MM.1S (cell line): Measurements from ENCODE around the gene RNF26.

ENCODE experiments used
- DNase-seq: peaks from one replicate; pipeline ENCODE4 v3.0.0-alpha.2; 2015
- H2AFZ ChIP-seq: fragments of 300-600 bp; sonication (generic); 2 replicates; pipeline ENCODE4 v1.6.0; 2016; ENCODE audit warnings: antibody characterized with exemption, low read length
- H3F3A ChIP-seq: fragments of 300-600 bp; sonication (generic); 2 replicates; pipeline ENCODE4 v1.6.1; 2016; ENCODE audit warnings: mild to moderate bottlenecking, antibody characterized with exemption, low read length, moderate library complexity, mixed read lengths; ENCODE audit not compliant: insufficient read depth
- H3K27ac ChIP-seq: fragments of 300-600 bp; sonication (generic); 2 replicates; pipeline ENCODE4 v1.5.1; 2016; ENCODE audit warnings: mild to moderate bottlenecking, low read length
- H3K27me3 ChIP-seq: fragments of 300-600 bp; sonication (generic); replicated peaks from 2 replicates; pipeline ENCODE4 v1.6.0; 2016; ENCODE audit warnings: low read length; ENCODE audit not compliant: insufficient read depth
- H3K36me3 ChIP-seq: fragments of 300-600 bp; sonication (generic); replicated peaks from 2 replicates; pipeline ENCODE4 v1.6.1; 2016; ENCODE audit warnings: mild to moderate bottlenecking, low read length, mixed read lengths; ENCODE audit not compliant: insufficient read depth
- H3K4me1 ChIP-seq: fragments of 300-600 bp; sonication (generic); 2 replicates; pipeline ENCODE4 v1.6.1; 2016; ENCODE audit warnings: low read length, mixed read lengths
- H3K4me2 ChIP-seq: fragments of 300-600 bp; sonication (generic); 2 replicates; pipeline ENCODE4 v1.6.0; 2016; ENCODE audit warnings: low read depth, low read length
- H3K4me3 ChIP-seq: fragments of 300-600 bp; sonication (generic); 2 replicates; pipeline ENCODE4 v1.5.1; 2016; ENCODE audit warnings: low read length, mixed read lengths
- H3K79me2 ChIP-seq: fragments of 300-600 bp; sonication (generic); 2 replicates; pipeline ENCODE4 v1.6.1; 2016; ENCODE audit warnings: mixed run types, low read length, mixed read lengths
- H3K9ac ChIP-seq: fragments of 300-600 bp; sonication (generic); 2 replicates; pipeline ENCODE4 v1.6.1; 2016; ENCODE audit warnings: low read length, mixed read lengths
- H3K9me2 ChIP-seq: fragments of 300-600 bp; sonication (generic); replicated peaks from 2 replicates; pipeline ENCODE4 v1.6.1; 2016; ENCODE audit warnings: mild to moderate bottlenecking, low read length, mixed read lengths; ENCODE audit not compliant: insufficient read depth
- H3K9me3 ChIP-seq: fragments of 300-600 bp; sonication (generic); replicated peaks from 2 replicates; pipeline ENCODE4 v1.6.1; 2016; ENCODE audit warnings: mild to moderate bottlenecking, low read length, mixed read lengths; ENCODE audit not compliant: insufficient read depth
- H4K20me1 ChIP-seq: fragments of 300-600 bp; sonication (generic); 2 replicates; pipeline ENCODE4 v1.6.1; 2016; ENCODE audit warnings: mild to moderate bottlenecking, low read length, moderate library complexity, mixed read lengths; ENCODE audit not compliant: insufficient read depth
- EZH2 ChIP-seq: fragments of 300-600 bp; sonication (generic); optimal IDR thresholded peaks from 2 replicates; pipeline ENCODE3; 2017; ENCODE audit warnings: low read depth, mild to moderate bottlenecking, antibody characterized with exemption, low read length, mixed read lengths
- EZH2phosphoT487 ChIP-seq: fragments of 300-600 bp; sonication (generic); IDR thresholded peaks from 2 replicates; pipeline ENCODE4 v1.6.1; 2018; ENCODE audit warnings: antibody characterized with exemption, low read length
- TF ChIP-seq, protein P1 (sequence below): fragments of 300-600 bp; sonication (generic); IDR thresholded peaks from 2 replicates; pipeline ENCODE4 v1.5.1; 2016; ENCODE audit warnings: antibody characterized with exemption, low read length, mixed read lengths

RNF26 gene

DNA sequence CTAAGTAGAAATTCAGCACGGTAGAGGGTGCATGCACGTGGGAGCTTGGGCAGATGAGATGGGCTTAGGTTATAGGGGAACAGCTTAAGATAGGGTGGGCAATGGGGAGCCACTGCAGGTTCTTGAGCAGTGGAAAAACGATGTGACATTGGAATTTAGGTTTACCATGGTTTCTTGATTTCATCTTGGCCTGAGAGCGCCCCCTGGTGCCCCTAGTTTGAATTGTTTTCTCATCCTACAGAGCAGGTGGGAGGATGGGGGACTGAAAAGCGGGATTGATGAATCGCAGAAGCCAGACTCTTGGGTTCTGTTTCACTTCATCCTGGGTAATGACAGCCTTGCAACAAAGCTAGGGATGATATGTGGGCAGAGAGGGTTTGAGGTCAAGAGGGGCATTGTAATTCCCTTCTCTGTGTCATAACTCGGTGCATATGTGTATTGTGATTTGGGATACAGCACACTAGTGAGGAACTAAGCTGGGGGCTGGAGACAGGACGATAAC, 10.7 kb upstream of the RNF26 start:
- H3K4me1 ChIP-seq: peaks cover 7% of the 10 kb centered on the region; the same call in 1 of the 2 replicates
- H3K79me2 ChIP-seq: no peaks in the 10 kb centered on the region
- TF ChIP-seq, protein P1, sequence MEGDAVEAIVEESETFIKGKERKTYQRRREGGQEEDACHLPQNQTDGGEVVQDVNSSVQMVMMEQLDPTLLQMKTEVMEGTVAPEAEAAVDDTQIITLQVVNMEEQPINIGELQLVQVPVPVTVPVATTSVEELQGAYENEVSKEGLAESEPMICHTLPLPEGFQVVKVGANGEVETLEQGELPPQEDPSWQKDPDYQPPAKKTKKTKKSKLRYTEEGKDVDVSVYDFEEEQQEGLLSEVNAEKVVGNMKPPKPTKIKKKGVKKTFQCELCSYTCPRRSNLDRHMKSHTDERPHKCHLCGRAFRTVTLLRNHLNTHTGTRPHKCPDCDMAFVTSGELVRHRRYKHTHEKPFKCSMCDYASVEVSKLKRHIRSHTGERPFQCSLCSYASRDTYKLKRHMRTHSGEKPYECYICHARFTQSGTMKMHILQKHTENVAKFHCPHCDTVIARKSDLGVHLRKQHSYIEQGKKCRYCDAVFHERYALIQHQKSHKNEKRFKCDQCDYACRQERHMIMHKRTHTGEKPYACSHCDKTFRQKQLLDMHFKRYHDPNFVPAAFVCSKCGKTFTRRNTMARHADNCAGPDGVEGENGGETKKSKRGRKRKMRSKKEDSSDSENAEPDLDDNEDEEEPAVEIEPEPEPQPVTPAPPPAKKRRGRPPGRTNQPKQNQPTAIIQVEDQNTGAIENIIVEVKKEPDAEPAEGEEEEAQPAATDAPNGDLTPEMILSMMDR: peak; percentile 83
- TF ChIP-seq EZH2: no peak
- no peak for TF ChIP-seq EZH2phosphoT487
- peaks cover 7% of the 10 kb centered on the region; the same call in 1 of the 2 replicates for H3F3A ChIP-seq
- no peak overlapping the region for H3K4me2 ChIP-seq
- no peaks in the 10 kb centered on the region for H3K9me3 ChIP-seq
- peaks cover 9% of the 10 kb centered on the region for H3K27me3 ChIP-seq
- DNase-seq: peak; percentile 73
- no peak overlapping the region for H3K27ac ChIP-seq
- no peak overlapping the region for H2AFZ ChIP-seq
- no peak overlapping the region for H3K4me3 ChIP-seq
- H3K36me3 ChIP-seq: no peaks in the 10 kb centered on the region
- no peaks in the 10 kb centered on the region for H3K9me2 ChIP-seq
- H4K20me1 ChIP-seq: no peaks in the 10 kb centered on the region
- no peak overlapping the region for H3K9ac ChIP-seq

DNA sequence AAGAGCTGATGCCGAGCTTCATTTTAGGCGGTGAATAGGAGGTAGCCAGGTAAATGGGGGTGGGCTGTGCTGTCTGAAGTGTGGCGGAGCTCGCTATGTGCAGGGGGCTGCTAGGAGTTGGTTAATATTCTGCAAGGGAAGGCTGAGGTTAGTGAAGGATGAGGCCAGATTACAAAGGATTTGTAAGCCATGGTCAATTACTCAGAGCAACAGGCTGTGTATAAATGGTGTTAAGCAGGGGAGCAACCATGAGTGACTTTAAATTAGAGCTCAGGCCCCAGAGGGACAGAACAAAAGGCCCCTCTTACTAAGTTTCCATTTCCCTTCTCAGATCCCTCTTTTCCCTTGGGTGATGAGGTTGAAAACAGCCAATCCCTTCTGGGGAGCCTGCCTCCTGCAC, 10.1 kb upstream of the RNF26 start:
- no peak for DNase-seq
- Histone ChIP-seq H3F3A (peaks cover 7% of the 10 kb centered on the region; the same call in 1 of the 2 replicates), H3K27me3 (peaks cover 4% of the 10 kb centered on the region; the same call in 1 of the 2 replicates), H3K4me2 (no peak overlapping the region), H3K4me3 (no peak overlapping the region), H3K9me3 (no peaks in the 10 kb centered on the region), H3K36me3 (no peaks in the 10 kb centered on the region), H3K79me2 (no peaks in the 10 kb centered on the region), H3K9me2 (no peaks in the 10 kb centered on the region), H2AFZ (no peak overlapping the region), H3K27ac (no peak overlapping the region), H3K4me1 (peaks cover 7% of the 10 kb centered on the region; the same call in 1 of the 2 replicates), H4K20me1 (no peaks in the 10 kb centered on the region), H3K9ac (no peak overlapping the region)
- TF ChIP-seq EZH2phosphoT487: no peak
- TF ChIP-seq, protein P1: no peak
- no peak for TF ChIP-seq EZH2

DNA sequence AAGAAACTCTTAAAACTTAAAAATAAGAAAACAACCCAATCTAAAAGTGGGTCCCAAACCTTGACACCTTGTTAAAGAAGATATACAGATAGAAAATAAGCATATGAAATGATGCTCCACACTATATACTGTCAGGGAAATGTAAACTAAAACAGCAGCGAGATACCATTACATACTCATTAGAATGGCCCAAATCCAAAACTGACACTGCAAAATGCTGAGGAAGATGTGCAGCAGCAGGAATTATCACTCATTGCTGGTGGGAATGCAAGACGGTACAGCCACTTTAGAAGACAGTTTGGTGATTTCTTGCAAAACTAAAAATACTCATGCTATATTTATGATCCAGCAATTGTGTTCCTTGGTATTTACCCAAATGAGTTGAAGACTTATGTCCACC, 5.0 kb upstream of the RNF26 start:
- TF ChIP-seq EZH2phosphoT487 (no peak), EZH2 (no peak)
- TF ChIP-seq, protein P1: no peak
- Histone ChIP-seq H3K27ac (no peak overlapping the region), H2AFZ (no peak overlapping the region), H3K4me2 (no peak overlapping the region), H3K9me3 (no peaks in the 10 kb centered on the region), H3K27me3 (peaks cover 12% of the 10 kb centered on the region), H3K9me2 (no peaks in the 10 kb centered on the region), H3K79me2 (no peaks in the 10 kb centered on the region), H3K9ac (no peak overlapping the region), H3K4me1 (0 out of 2 replicates have a peak, but pooled peaks cover 3% of the 10 kb centered on the region), H4K20me1 (no peaks in the 10 kb centered on the region), H3F3A (no peaks in the 10 kb centered on the region), H3K36me3 (no peaks in the 10 kb centered on the region), H3K4me3 (no peak overlapping the region)
- DNase-seq: no peak
